Testis (tissue), 3 donors: ENCODE measurements around the gene CACNA1E. TPM values are rescaled to one million over a fixed set of nuclear protein-coding genes. Genes with fewer than 3 reads are reported as not detected.

ENCODE experiments used
- DNase-seq: peaks from one replicate; pipeline ENCODE4 v3.0.0-alpha.2; 2019
- H3K27ac ChIP-seq, 2 donors: fragments of 200-600 bp; sonication (generic); one replicate each; pipeline ENCODE4 v1.5.1; 2019
- H3K27me3 ChIP-seq: fragments of 200-600 bp; sonication (generic); one replicate; pipeline ENCODE4 v1.5.1; 2019
- H3K36me3 ChIP-seq: fragments of 200-600 bp; sonication (generic); one replicate; pipeline ENCODE4 v1.5.1; 2017; ENCODE audit warnings: low read depth; ENCODE audit errors: missing control alignments
- H3K4me1 ChIP-seq: fragments of 200-600 bp; sonication (generic); one replicate; pipeline ENCODE4 v1.5.1; 2019
- H3K4me3 ChIP-seq, 2 donors: fragments of 200-600 bp; sonication (generic); one replicate each; pipeline ENCODE4 v1.5.1; 2017 to 2019
- H3K9me3 ChIP-seq: fragments of 200-600 bp; sonication (generic); one replicate; pipeline ENCODE4 v1.5.1; 2017
- POLR2A ChIP-seq: fragments of 450-650 bp; IDR thresholded peaks from one replicate; pipeline ENCODE4 v1.6.1; 2017; ENCODE audit warnings: antibody characterized with exemption, mild to moderate bottlenecking, moderate library complexity
- WGBS, 2 donors: methylation state at CpG; one replicate each; pipeline ENCODE4 v1.1.5; 2018; 5-methylcytosine and 5-hydroxymethylcytosine counted together
- intact Hi-C: fragments of 100-400 bp; cut with DNase I; formaldehyde crosslinking; loops from one replicate; pipeline ENCODE4 v1.15.1; 2023; ENCODE audit warnings: low total_unique reads
- polyA plus RNA-seq: library from polyadenylated mRNA; stranded (reverse); fragments of 350-450 nt; fragmentation: Illumina TruSeq; extraction: RNeasy Lipid Tissue Mini Kit (QIAGEN cat#74804); gene quantifications from one replicate; pipeline ENCODE4 v1.2.3, GENCODE V29; 2014; ENCODE audit warnings: low read depth, low replicate concordance; ENCODE audit not compliant: insufficient read depth
- total RNA-seq, 2 donors: library from RNA; depleted of rRNA; stranded (reverse); fragments of >200 nt; gene quantifications; one replicate each; pipeline ENCODE4 v1.2.3, GENCODE V29; 2016
- TF ChIP-seq, protein P1 (sequence below), 3 experiments: fragments of 450-650 bp in 2 of 3; fragments of 200-600 bp in 1 of 3; sonication (generic) in 1 of 3; IDR thresholded peaks; one replicate each; pipeline ENCODE4 v1.5.1; 2016 to 2019; ENCODE audit warnings: antibody characterized with exemption in 3 of 3, mild to moderate bottlenecking in 2 of 3, moderate library complexity in 1 of 3

The CACNA1E gene
- total and polyA plus RNA-seq, 3 donors from 2014 or later, result 2.4 to 12.6 (median 9.1) TPM

DNA sequence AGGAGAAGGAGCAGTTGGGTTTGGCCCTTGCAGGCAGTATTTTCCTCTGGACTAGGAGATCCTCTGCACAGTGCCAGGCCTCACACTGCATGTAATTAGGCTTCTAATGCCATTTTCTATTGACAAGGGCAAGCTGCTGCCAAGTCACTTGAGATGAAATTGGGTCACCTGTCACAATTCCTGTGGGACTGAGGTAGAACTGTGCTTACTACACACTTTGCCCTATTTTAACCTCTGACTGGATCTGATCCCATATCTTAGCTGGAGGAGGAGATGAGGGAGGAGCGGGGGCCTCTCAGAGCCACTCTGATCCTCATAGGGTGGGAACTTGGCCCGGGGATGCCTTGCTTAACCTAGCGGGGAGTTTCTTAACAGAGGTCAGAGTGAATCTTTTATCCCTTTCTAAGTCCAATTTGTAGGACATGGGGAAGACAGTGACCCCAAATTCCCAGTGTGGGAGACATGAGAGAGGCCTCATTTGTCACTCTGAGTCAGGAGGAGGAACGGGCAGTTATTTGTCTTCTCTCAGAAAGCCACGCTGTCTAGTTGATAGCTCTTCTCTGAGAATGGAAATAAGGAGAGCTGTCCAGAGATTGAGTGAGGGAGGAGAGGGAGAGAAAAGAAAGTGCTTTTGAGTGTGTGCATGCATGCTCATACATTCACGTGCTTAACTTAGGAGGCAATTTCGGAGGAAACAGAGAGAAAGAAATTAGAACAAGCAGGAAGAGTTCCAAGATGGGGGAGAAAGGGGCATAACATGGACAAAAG lies 121.3 kb downstream of the CACNA1E start:
- TF ChIP-seq POLR2A, result no peak
- TF ChIP-seq, protein P1, sequence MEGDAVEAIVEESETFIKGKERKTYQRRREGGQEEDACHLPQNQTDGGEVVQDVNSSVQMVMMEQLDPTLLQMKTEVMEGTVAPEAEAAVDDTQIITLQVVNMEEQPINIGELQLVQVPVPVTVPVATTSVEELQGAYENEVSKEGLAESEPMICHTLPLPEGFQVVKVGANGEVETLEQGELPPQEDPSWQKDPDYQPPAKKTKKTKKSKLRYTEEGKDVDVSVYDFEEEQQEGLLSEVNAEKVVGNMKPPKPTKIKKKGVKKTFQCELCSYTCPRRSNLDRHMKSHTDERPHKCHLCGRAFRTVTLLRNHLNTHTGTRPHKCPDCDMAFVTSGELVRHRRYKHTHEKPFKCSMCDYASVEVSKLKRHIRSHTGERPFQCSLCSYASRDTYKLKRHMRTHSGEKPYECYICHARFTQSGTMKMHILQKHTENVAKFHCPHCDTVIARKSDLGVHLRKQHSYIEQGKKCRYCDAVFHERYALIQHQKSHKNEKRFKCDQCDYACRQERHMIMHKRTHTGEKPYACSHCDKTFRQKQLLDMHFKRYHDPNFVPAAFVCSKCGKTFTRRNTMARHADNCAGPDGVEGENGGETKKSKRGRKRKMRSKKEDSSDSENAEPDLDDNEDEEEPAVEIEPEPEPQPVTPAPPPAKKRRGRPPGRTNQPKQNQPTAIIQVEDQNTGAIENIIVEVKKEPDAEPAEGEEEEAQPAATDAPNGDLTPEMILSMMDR (IDR thresholded peaks at IDR 0.05), result no peak
- 43 to 47% methylated on average over 7 of the region's 7 CpGs for WGBS, 2 donors
- no peak overlapping the region for H3K27ac ChIP-seq
- DNase-seq, result no peak
- no peak overlapping the region for H3K4me3 ChIP-seq
- no peaks in the 10 kb centered on the region for H3K36me3 ChIP-seq
- H3K27me3 ChIP-seq, result no peaks in the 10 kb centered on the region
- intact Hi-C loops, result no loop called here
- H3K9me3 ChIP-seq, result no peaks in the 10 kb centered on the region
- no peaks in the 10 kb centered on the region for H3K4me1 ChIP-seq

DNA sequence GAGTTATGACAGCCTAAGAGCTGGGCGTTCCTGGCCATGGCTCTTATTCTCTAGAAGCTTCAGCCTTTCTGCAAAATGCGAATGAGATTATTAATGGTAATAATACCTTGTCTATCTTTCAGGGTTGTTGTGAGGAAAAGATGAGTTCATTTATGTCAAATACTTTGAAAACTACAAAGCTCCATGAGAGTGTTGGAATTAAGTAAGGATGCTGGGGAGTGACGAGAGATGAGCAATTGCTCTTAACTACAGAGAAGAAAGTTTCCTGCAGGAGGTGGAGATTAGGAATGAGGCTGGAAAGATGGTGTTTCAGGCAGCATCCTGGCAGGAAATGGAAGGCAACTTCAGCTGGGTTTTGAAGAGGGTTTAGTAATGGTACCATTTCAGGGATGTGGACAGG lies 124.2 kb downstream of the CACNA1E start:
- no peak for DNase-seq
- WGBS, 2 donors, result 89 to 95% methylated on average over 3 of the region's 3 CpGs
- H3K9me3 ChIP-seq, result no peaks in the 10 kb centered on the region

DNA sequence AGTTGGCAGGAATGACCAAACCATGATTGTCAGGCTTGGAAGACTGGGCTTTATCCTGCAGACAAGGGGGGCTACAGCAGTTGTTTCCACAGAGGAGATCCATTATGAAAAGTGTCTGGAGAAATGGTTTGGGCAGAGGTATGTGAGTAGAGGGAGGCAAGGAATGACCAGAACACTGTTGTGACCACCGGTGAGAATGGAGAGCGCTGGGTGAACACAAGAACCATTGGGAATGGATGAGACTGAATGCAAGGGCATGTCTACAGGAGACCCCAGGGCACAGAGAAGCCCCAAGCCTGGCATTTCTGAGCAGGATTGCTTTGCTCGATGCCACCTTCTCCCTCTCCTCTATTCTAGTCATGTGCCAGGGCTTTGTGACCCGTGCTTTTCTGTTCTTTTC lies 125.1 kb downstream of the CACNA1E start:
- Histone ChIP-seq H3K4me1 (no peaks in the 10 kb centered on the region), H3K36me3 (no peaks in the 10 kb centered on the region), H3K27ac (no peak overlapping the region), H3K27me3 (no peaks in the 10 kb centered on the region), H3K4me3 (no peak overlapping the region), H3K9me3 (no peaks in the 10 kb centered on the region)
- TF ChIP-seq, protein P1 (IDR thresholded peaks at IDR 0.05), result no peak
- TF ChIP-seq POLR2A, result no peak
- intact Hi-C loops, result no loop called here
- 91 to 93% methylated on average over 4 of the region's 4 CpGs for WGBS, 2 donors
- no peak for DNase-seq

More for the DNA sequence above, 124.2 kb downstream of the CACNA1E start:
- Histone ChIP-seq H3K4me3 (no peak overlapping the region), H3K4me1 (no peaks in the 10 kb centered on the region), H3K27me3 (no peaks in the 10 kb centered on the region), H3K27ac (no peak overlapping the region), H3K36me3 (no peaks in the 10 kb centered on the region)
- TF ChIP-seq, protein P1 (IDR thresholded peaks at IDR 0.05), result no peak
- TF ChIP-seq POLR2A, result no peak
- intact Hi-C loops, result no loop called here

DNA sequence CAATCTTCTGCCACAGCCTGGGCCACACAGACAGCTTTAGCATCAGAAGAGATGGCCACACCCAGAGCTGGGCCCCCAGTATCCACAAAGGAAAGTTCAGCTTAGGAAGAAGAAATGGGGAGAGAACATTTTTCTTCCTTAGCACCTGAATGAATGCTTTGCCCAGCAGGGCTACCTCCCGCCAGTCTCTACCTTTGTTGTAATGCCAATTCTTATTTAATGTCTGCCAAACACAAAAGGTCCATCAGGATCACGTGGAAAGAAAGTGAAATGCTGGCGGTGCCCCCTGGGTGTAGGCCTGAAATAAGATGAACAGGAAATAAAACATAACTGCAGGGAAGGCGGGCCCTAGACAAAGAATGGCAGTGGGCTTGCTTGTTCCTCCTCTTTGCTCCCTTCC lies 125.6 kb downstream of the CACNA1E start:
- TF ChIP-seq POLR2A, result no peak
- TF ChIP-seq, protein P1 (IDR thresholded peaks at IDR 0.05), result no peak
- intact Hi-C loops, result no loop called here
- no peaks in the 10 kb centered on the region for H3K4me1 ChIP-seq
- no peak for DNase-seq
- no peaks in the 10 kb centered on the region for H3K9me3 ChIP-seq
- H3K27ac ChIP-seq, result no peak overlapping the region
- H3K36me3 ChIP-seq, result no peaks in the 10 kb centered on the region
- no peaks in the 10 kb centered on the region for H3K27me3 ChIP-seq
- no peak overlapping the region for H3K4me3 ChIP-seq
- 62 to 65% methylated on average over 4 of the region's 4 CpGs for WGBS, 2 donors

DNA sequence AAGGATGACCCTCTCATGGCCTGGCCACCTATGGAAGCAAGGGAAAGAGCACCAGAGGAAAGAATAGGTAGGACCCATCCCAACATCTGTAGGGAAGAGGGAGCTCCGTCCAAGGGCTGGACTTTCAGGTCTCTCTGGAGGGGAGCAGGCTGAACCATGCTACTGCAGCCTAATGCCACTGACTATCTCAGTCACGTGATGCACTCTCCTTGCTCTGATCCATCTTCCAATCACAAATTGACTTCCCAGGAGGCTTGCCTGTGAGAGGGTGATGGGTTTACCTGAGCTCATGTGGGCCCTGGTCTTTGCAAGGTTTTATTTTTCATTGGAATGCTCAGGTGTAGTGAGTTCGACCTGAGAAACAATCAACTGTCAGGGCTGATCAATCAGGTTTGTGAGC lies 128.8 kb downstream of the CACNA1E start:
- no peaks in the 10 kb centered on the region for H3K27me3 ChIP-seq
- intact Hi-C loops, result no loop called here
- H3K4me3 ChIP-seq, result no peak overlapping the region
- no peaks in the 10 kb centered on the region for H3K36me3 ChIP-seq
- no peak for DNase-seq
- 93 to 100% methylated on average over 2 to 3 of the region's 3 CpGs for WGBS, 2 donors
- H3K4me1 ChIP-seq, result no peaks in the 10 kb centered on the region
- TF ChIP-seq, protein P1 (IDR thresholded peaks at IDR 0.05), result no peak
- no peak for TF ChIP-seq POLR2A
- no peak overlapping the region for H3K27ac ChIP-seq
- H3K9me3 ChIP-seq, result no peaks in the 10 kb centered on the region
